Prostate gland (tissue), 2 donors: ENCODE data around the gene TBL3.

Experiments used
- CTCF ChIP-seq, 4 experiments: fragments of 200-600 bp in 2 of 4; fragments of 450-650 bp in 2 of 4; sonication (generic) in 2 of 4; IDR thresholded peaks; 1 replicate in 3 of 4; 2 replicates in 1 of 4; pipeline ENCODE4 v1.5.1; 2016 to 2019; ENCODE audit warnings: antibody characterized with exemption in 4 of 4, mild to moderate bottlenecking in 2 of 4, moderate library complexity in 2 of 4
- POLR2A ChIP-seq: fragments of 450-650 bp; IDR thresholded peaks from one replicate; pipeline ENCODE4 v1.6.1; 2016; ENCODE audit warnings: antibody characterized with exemption, mild to moderate bottlenecking
- POLR2AphosphoS5 ChIP-seq: sonication (generic); formaldehyde crosslinking; IDR thresholded peaks from one replicate; pipeline ENCODE4 v1.6.1; 2017; ENCODE audit warnings: antibody characterized with exemption

GRCh38 chr16:2024032-2024420 is 52.2 kb downstream of the TBL3 start:
- no peak for TF ChIP-seq CTCF (IDR thresholded peaks at IDR 0.05)
- no peak for TF ChIP-seq POLR2AphosphoS5
- TF ChIP-seq POLR2A = no peak
